Activated naive CD4-positive, alpha-beta T cell treated with anti-CD3 and anti-CD28 coated beads, Interleukin-2, amount 10 ng/mL, durations not matched to agents 7 days and 5 days (primary cell): ENCODE data around the gene AK9.
"Not testable (repeated sequence)": the region's sequence is repeated elsewhere in the genome, so short reads cannot be mapped to it uniquely, and the experiment has no call there.

Source experiments
- CTCF ChIA-PET: fragments of 350-600 bp; sonication (Branson Sonifier 250); formaldehyde crosslinking; loops from one replicate; lab custom pipeline; 2021; ENCODE audit warnings: antibody characterized with exemption; lab: Charles Lee
- DNase-seq: peaks from one replicate; pipeline ENCODE4 v3.0.0-alpha.2; 2020
- H3K27ac Mint-ChIP-seq: one replicate; pipeline ENCODE4 v1.8.0; 2021; ENCODE audit warnings: mild to moderate bottlenecking, moderate library complexity, mixed read lengths
- H3K27me3 Mint-ChIP-seq: one replicate; pipeline ENCODE4 v1.8.0; 2021; ENCODE audit warnings: mild to moderate bottlenecking, mixed read lengths
- H3K36me3 Mint-ChIP-seq: one replicate; pipeline ENCODE4 v1.8.0; 2021; ENCODE audit warnings: mixed read lengths
- H3K4me1 Mint-ChIP-seq: one replicate; pipeline ENCODE4 v1.8.0; 2021; ENCODE audit warnings: mixed read lengths
- H3K4me3 Mint-ChIP-seq: one replicate; pipeline ENCODE4 v1.8.0; 2021; ENCODE audit warnings: mild to moderate bottlenecking, moderate library complexity, mixed read lengths
- H3K9me3 Mint-ChIP-seq: one replicate; pipeline ENCODE4 v1.8.0; 2021; ENCODE audit warnings: mixed read lengths

AK9 gene

GRCh38 chr6:109686566-109687265 lies 4.3 kb downstream of the AK9 start:
- no peak for DNase-seq
- CTCF ChIA-PET, result interaction anchor here (0.6 to 1.5 kb wide), 2 partner anchors 10 to 353 kb away, joined by 4 to 6 read pairs; no protein-coding TSS in a partner anchor
- no peaks in the 10 kb centered on the region for H3K9me3 Mint-ChIP-seq
- peaks cover 15% of the 10 kb centered on the region for H3K27me3 Mint-ChIP-seq
- H3K27ac Mint-ChIP-seq, result no peak overlapping the region
- peaks cover 11% of the 10 kb centered on the region for H3K4me1 Mint-ChIP-seq
- H3K4me3 Mint-ChIP-seq, result no peak overlapping the region
- no peaks in the 10 kb centered on the region for H3K36me3 Mint-ChIP-seq

- H3K4me1 Mint-ChIP-seq, H3K36me3 Mint-ChIP-seq, H3K27ac Mint-ChIP-seq, H3K27me3 Mint-ChIP-seq, DNase-seq, H3K4me3 Mint-ChIP-seq, H3K9me3 Mint-ChIP-seq: not testable (repeated sequence)
- CTCF ChIA-PET, result interaction anchor here (0.7 kb wide), 1 partner anchor 26 kb away, joined by 3 read pairs; no protein-coding TSS in a partner anchor
Measured at GRCh38 chr6:109678661-109679505, 12.1 kb downstream of the AK9 start.

GRCh38 chr6:109678240-109678639 lies 12.8 kb downstream of the AK9 start:
- Mint-ChIP-seq H3K27ac (no peak overlapping the region), H3K4me1 (no peaks in the 10 kb centered on the region), H3K36me3 (no peaks in the 10 kb centered on the region), H3K9me3 (peaks cover 2% of the 10 kb centered on the region), H3K27me3 (peaks cover 4% of the 10 kb centered on the region), H3K4me3 (no peak overlapping the region)
- CTCF ChIA-PET, result interaction anchor here (0.6 kb wide), 1 partner anchor 205 kb away, joined by 3 read pairs; no protein-coding TSS in a partner anchor
- no peak for DNase-seq

GRCh38 chr6:109676724-109677123 lies 14.3 kb downstream of the AK9 start:
- Mint-ChIP-seq H3K9me3 (peaks cover 2% of the 10 kb centered on the region), H3K4me1 (no peaks in the 10 kb centered on the region), H3K27ac (no peak overlapping the region), H3K4me3 (no peak overlapping the region), H3K36me3 (no peaks in the 10 kb centered on the region), H3K27me3 (peaks cover 4% of the 10 kb centered on the region)
- DNase-seq, result no peak
- CTCF ChIA-PET, result no interaction called here

GRCh38 chr6:109672839-109673238 lies 18.2 kb downstream of the AK9 start:
- DNase-seq, result no peak
- Mint-ChIP-seq H3K27me3 (no peaks in the 10 kb centered on the region), H3K4me1 (no peaks in the 10 kb centered on the region), H3K36me3 (no peaks in the 10 kb centered on the region), H3K27ac (no peak overlapping the region), H3K4me3 (no peak overlapping the region), H3K9me3 (peaks cover 2% of the 10 kb centered on the region)
- CTCF ChIA-PET, result no interaction called here

GRCh38 chr6:109672175-109672574 lies 18.8 kb downstream of the AK9 start:
- Mint-ChIP-seq H3K27ac (no peak overlapping the region), H3K4me3 (no peak overlapping the region), H3K27me3 (no peaks in the 10 kb centered on the region), H3K4me1 (no peaks in the 10 kb centered on the region), H3K9me3 (peaks cover 2% of the 10 kb centered on the region), H3K36me3 (no peaks in the 10 kb centered on the region)
- CTCF ChIA-PET, result no interaction called here
- DNase-seq, result no peak

- H3K4me1 Mint-ChIP-seq, result no peaks in the 10 kb centered on the region
- CTCF ChIA-PET, result no interaction called here
- no peak for DNase-seq
Measured at GRCh38 chr6:109671733-109672132, 19.3 kb downstream of the AK9 start.

GRCh38 chr6:109669811-109670210 lies 21.2 kb downstream of the AK9 start:
- Mint-ChIP-seq H3K4me1 (no peaks in the 10 kb centered on the region), H3K27ac (no peak overlapping the region), H3K9me3 (no peaks in the 10 kb centered on the region), H3K36me3 (no peaks in the 10 kb centered on the region), H3K27me3 (no peaks in the 10 kb centered on the region), H3K4me3 (no peak overlapping the region)
- CTCF ChIA-PET, result no interaction called here
- DNase-seq, result no peak

More at GRCh38 chr6:109671733-109672132, 19.3 kb downstream of the AK9 start:
- Mint-ChIP-seq H3K27ac (no peak overlapping the region), H3K36me3 (no peaks in the 10 kb centered on the region), H3K4me3 (no peak overlapping the region), H3K9me3 (peaks cover under 1% of the 10 kb centered on the region), H3K27me3 (no peaks in the 10 kb centered on the region)

GRCh38 chr6:109662192-109662591 lies 28.8 kb downstream of the AK9 start:
- Mint-ChIP-seq H3K4me1 (peaks cover 7% of the 10 kb centered on the region), H3K27ac (no peak overlapping the region), H3K36me3 (no peaks in the 10 kb centered on the region), H3K27me3 (no peaks in the 10 kb centered on the region), H3K4me3 (no peak overlapping the region), H3K9me3 (no peaks in the 10 kb centered on the region)
- no peak for DNase-seq
- CTCF ChIA-PET, result no interaction called here

GRCh38 chr6:109660526-109661320 lies 30.3 kb downstream of the AK9 start:
- Mint-ChIP-seq H3K27ac (no peak overlapping the region), H3K27me3 (no peaks in the 10 kb centered on the region), H3K4me1 (peaks cover 7% of the 10 kb centered on the region), H3K36me3 (no peaks in the 10 kb centered on the region), H3K4me3 (no peak overlapping the region), H3K9me3 (no peaks in the 10 kb centered on the region)
- CTCF ChIA-PET, result no interaction called here
- DNase-seq, result no peak

- Mint-ChIP-seq H3K4me1 (peaks cover 7% of the 10 kb centered on the region), H3K36me3 (no peaks in the 10 kb centered on the region), H3K27ac (no peak overlapping the region), H3K4me3 (no peak overlapping the region), H3K27me3 (no peaks in the 10 kb centered on the region), H3K9me3 (no peaks in the 10 kb centered on the region)
- no peak for DNase-seq
- CTCF ChIA-PET, result no interaction called here
Measured at GRCh38 chr6:109655761-109656262, 35.2 kb downstream of the AK9 start.

GRCh38 chr6:109653264-109653663 lies 37.7 kb downstream of the AK9 start:
- no peaks in the 10 kb centered on the region for H3K4me1 Mint-ChIP-seq
- no peak for DNase-seq
- no peaks in the 10 kb centered on the region for H3K27me3 Mint-ChIP-seq
- H3K36me3 Mint-ChIP-seq, result no peaks in the 10 kb centered on the region
- no peak overlapping the region for H3K4me3 Mint-ChIP-seq
- CTCF ChIA-PET, result no interaction called here
- H3K27ac Mint-ChIP-seq, result no peak overlapping the region
- H3K9me3 Mint-ChIP-seq, result no peaks in the 10 kb centered on the region

- Mint-ChIP-seq H3K4me1 (no peaks in the 10 kb centered on the region), H3K36me3 (peaks cover 2% of the 10 kb centered on the region), H3K27ac (no peak overlapping the region), H3K27me3 (no peaks in the 10 kb centered on the region), H3K9me3 (no peaks in the 10 kb centered on the region), H3K4me3 (no peak overlapping the region)
- CTCF ChIA-PET, result no interaction called here
- DNase-seq, result no peak
Measured at GRCh38 chr6:109644131-109644530, 46.9 kb downstream of the AK9 start.

GRCh38 chr6:109632405-109632804 lies 58.6 kb downstream of the AK9 start:
- Mint-ChIP-seq H3K4me1 (peaks cover 5% of the 10 kb centered on the region), H3K36me3 (no peaks in the 10 kb centered on the region), H3K27me3 (no peaks in the 10 kb centered on the region), H3K9me3 (no peaks in the 10 kb centered on the region), H3K27ac (no peak overlapping the region), H3K4me3 (no peak overlapping the region)
- CTCF ChIA-PET, result no interaction called here
- DNase-seq, result no peak
